ENCODE measurements around the gene COX20.

The COX20 gene

GRCh38 chr1:244802556-244803239 is 32.8 kb upstream of the COX20 start:
- no peaks in the 10 kb centered on the region for H3K9me3 ChIP-seq (ENCODE audit: control insufficient read depth, low read length)
- WGBS = 93% methylated on average over 15 of the region's 16 CpGs
- H3K4me3 ChIP-seq (ENCODE audit: insufficient read depth in 1 of 2, low read depth in 1 of 2, low read length in 2 of 2) = peak overlapping the region in 1 of 2 experiments; percentile 14
- no peak overlapping the region for H4K8ac ChIP-seq (ENCODE audit: low read length)
- no peak for DNase-seq
- peaks cover 0 to under 1% of the 10 kb centered on the region in 2 experiments for H3K27me3 ChIP-seq (ENCODE audit: control insufficient read depth in 1 of 2, insufficient read depth in 1 of 2, low read length in 2 of 2)
- H3K9ac ChIP-seq (ENCODE audit: low read length) = no peak overlapping the region
- H4K91ac ChIP-seq (ENCODE audit: low read length) = no peak overlapping the region
- H3K14ac ChIP-seq (ENCODE audit: low read length in 2 of 2) = no peak overlapping the region
- H2BK12ac ChIP-seq (ENCODE audit: low read length in 2 of 2) = no peak overlapping the region
- H3K4me2 ChIP-seq (ENCODE audit: low read length, poor library complexity, severe bottlenecking) = no peak overlapping the region
- H3K18ac ChIP-seq (ENCODE audit: low read depth in 1 of 2, low read length in 2 of 2) = no peak overlapping the region
- no peak overlapping the region for H3K23ac ChIP-seq (ENCODE audit: low read length in 2 of 2)
- H2AK5ac ChIP-seq (ENCODE audit: low read length, severe bottlenecking) = no peak overlapping the region
- H3K4me1 ChIP-seq (ENCODE audit: control insufficient read depth, insufficient read depth, low read depth, low read length) = no peaks in the 10 kb centered on the region
- no peaks in the 10 kb centered on the region for H3K79me1 ChIP-seq (replicated peaks; ENCODE audit: low read length, poor library complexity, severe bottlenecking)
- no peak overlapping the region for H2BK120ac ChIP-seq (ENCODE audit: low read depth, low read length)
- H2BK15ac ChIP-seq (ENCODE audit: low read depth, poor library complexity, severe bottlenecking) = no peak overlapping the region
- no peaks in the 10 kb centered on the region for H3K36me3 ChIP-seq (ENCODE audit: control insufficient read depth in 1 of 2, insufficient read depth in 2 of 2, low read depth in 1 of 2, low read length in 2 of 2)
- no peak overlapping the region for H2BK5ac ChIP-seq (ENCODE audit: low read depth, low read length, poor library complexity, severe bottlenecking)
- H3K4ac ChIP-seq (ENCODE audit: low read depth in 1 of 2, low read length in 2 of 2) = no peak overlapping the region
- no peak overlapping the region for H3K27ac ChIP-seq (ENCODE audit: low read length, poor library complexity, severe bottlenecking)
- H2AFZ ChIP-seq (ENCODE audit: low read depth, low read length) = no peak overlapping the region

- Histone ChIP-seq H4K8ac (ENCODE audit: low read length) (no peak overlapping the region), H2BK120ac (ENCODE audit: low read depth, low read length) (no peak overlapping the region), H2BK12ac (ENCODE audit: low read length in 2 of 2) (no peak overlapping the region), H2BK5ac (ENCODE audit: low read depth, low read length, poor library complexity, severe bottlenecking) (no peak overlapping the region), H3K9me3 (ENCODE audit: control insufficient read depth, low read length) (no peaks in the 10 kb centered on the region), H3K4me3 (ENCODE audit: insufficient read depth in 1 of 2, low read depth in 1 of 2, low read length in 2 of 2) (no peak overlapping the region), H3K14ac (ENCODE audit: low read length in 2 of 2) (no peak overlapping the region), H3K9ac (ENCODE audit: low read length) (no peak overlapping the region), H3K27ac (ENCODE audit: low read length, poor library complexity, severe bottlenecking) (no peak overlapping the region), H3K4ac (ENCODE audit: low read depth in 1 of 2, low read length in 2 of 2) (no peak overlapping the region), H3K23ac (ENCODE audit: low read length in 2 of 2) (no peak overlapping the region), H3K79me1 (replicated peaks; ENCODE audit: low read length, poor library complexity, severe bottlenecking) (no peaks in the 10 kb centered on the region), H3K4me1 (ENCODE audit: control insufficient read depth, insufficient read depth, low read depth, low read length) (no peaks in the 10 kb centered on the region), H3K27me3 (ENCODE audit: control insufficient read depth in 1 of 2, insufficient read depth in 1 of 2, low read length in 2 of 2) (peaks cover 0 to 3% of the 10 kb centered on the region in 2 experiments), H2BK15ac (ENCODE audit: low read depth, poor library complexity, severe bottlenecking) (no peak overlapping the region), H3K36me3 (ENCODE audit: control insufficient read depth in 1 of 2, insufficient read depth in 2 of 2, low read depth in 1 of 2, low read length in 2 of 2) (no peaks in the 10 kb centered on the region), H3K18ac (ENCODE audit: low read depth in 1 of 2, low read length in 2 of 2) (no peak overlapping the region), H2AK5ac (ENCODE audit: low read length, severe bottlenecking) (no peak overlapping the region), H2AFZ (ENCODE audit: low read depth, low read length) (no peak overlapping the region), H4K91ac (ENCODE audit: low read length) (no peak overlapping the region), H3K4me2 (ENCODE audit: low read length, poor library complexity, severe bottlenecking) (no peak overlapping the region)
- 97% methylated on average over 8 of the region's 8 CpGs for WGBS
- no peak for DNase-seq
These were observed 30.6 kb upstream of the COX20 start for GRCh38 chr1:244804841-244805240.

GRCh38 chr1:244807138-244807537 is 28.3 kb upstream of the COX20 start:
- Histone ChIP-seq H3K4me1 (ENCODE audit: control insufficient read depth, insufficient read depth, low read depth, low read length) (no peaks in the 10 kb centered on the region), H3K79me1 (replicated peaks; ENCODE audit: low read length, poor library complexity, severe bottlenecking) (no peaks in the 10 kb centered on the region), H3K4me2 (ENCODE audit: low read length, poor library complexity, severe bottlenecking) (no peak overlapping the region), H3K9me3 (ENCODE audit: control insufficient read depth, low read length) (no peaks in the 10 kb centered on the region), H2BK12ac (ENCODE audit: low read length in 2 of 2) (no peak overlapping the region), H2AFZ (ENCODE audit: low read depth, low read length) (no peak overlapping the region), H3K4me3 (ENCODE audit: insufficient read depth in 1 of 2, low read depth in 1 of 2, low read length in 2 of 2) (no peak overlapping the region), H4K91ac (ENCODE audit: low read length) (no peak overlapping the region), H2AK5ac (ENCODE audit: low read length, severe bottlenecking) (no peak overlapping the region), H3K18ac (ENCODE audit: low read depth in 1 of 2, low read length in 2 of 2) (no peak overlapping the region), H3K27ac (ENCODE audit: low read length, poor library complexity, severe bottlenecking) (no peak overlapping the region), H2BK120ac (ENCODE audit: low read depth, low read length) (no peak overlapping the region), H3K23ac (ENCODE audit: low read length in 2 of 2) (no peak overlapping the region), H3K4ac (ENCODE audit: low read depth in 1 of 2, low read length in 2 of 2) (no peak overlapping the region), H2BK5ac (ENCODE audit: low read depth, low read length, poor library complexity, severe bottlenecking) (no peak overlapping the region), H4K8ac (ENCODE audit: low read length) (no peak overlapping the region), H3K27me3 (ENCODE audit: control insufficient read depth in 1 of 2, insufficient read depth in 1 of 2, low read length in 2 of 2) (peaks cover 0 to 3% of the 10 kb centered on the region in 2 experiments), H2BK15ac (ENCODE audit: low read depth, poor library complexity, severe bottlenecking) (no peak overlapping the region), H3K9ac (ENCODE audit: low read length) (no peak overlapping the region), H3K36me3 (ENCODE audit: control insufficient read depth in 1 of 2, insufficient read depth in 2 of 2, low read depth in 1 of 2, low read length in 2 of 2) (no peaks in the 10 kb centered on the region), H3K14ac (ENCODE audit: low read length in 2 of 2) (no peak overlapping the region)
- DNase-seq = no peak

GRCh38 chr1:244810221-244810620 is 25.2 kb upstream of the COX20 start:
- no peak overlapping the region for H2AK5ac ChIP-seq (ENCODE audit: low read length, severe bottlenecking)
- peaks cover 0 to 6% of the 10 kb centered on the region in 2 experiments for H3K27me3 ChIP-seq (ENCODE audit: control insufficient read depth in 1 of 2, insufficient read depth in 1 of 2, low read length in 2 of 2)
- no peak overlapping the region for H3K9ac ChIP-seq (ENCODE audit: low read length)
- DNase-seq = no peak
- no peak overlapping the region for H2AFZ ChIP-seq (ENCODE audit: low read depth, low read length)
- no peaks in the 10 kb centered on the region for H3K36me3 ChIP-seq (ENCODE audit: control insufficient read depth in 1 of 2, insufficient read depth in 2 of 2, low read depth in 1 of 2, low read length in 2 of 2)
- no peak overlapping the region for H4K91ac ChIP-seq (ENCODE audit: low read length)
- 91% methylated on average over 22 of the region's 22 CpGs for whole genome bisulfite sequencing
- no peak overlapping the region for H2BK5ac ChIP-seq (ENCODE audit: low read depth, low read length, poor library complexity, severe bottlenecking)
- H3K4ac ChIP-seq (ENCODE audit: low read depth in 1 of 2, low read length in 2 of 2) = no peak overlapping the region
- H3K79me1 ChIP-seq (replicated peaks; ENCODE audit: low read length, poor library complexity, severe bottlenecking) = no peaks in the 10 kb centered on the region
- no peak overlapping the region for H2BK12ac ChIP-seq (ENCODE audit: low read length in 2 of 2)
- no peak overlapping the region for H2BK120ac ChIP-seq (ENCODE audit: low read depth, low read length)
- H3K9me3 ChIP-seq (ENCODE audit: control insufficient read depth, low read length) = no peaks in the 10 kb centered on the region
- H3K27ac ChIP-seq (ENCODE audit: low read length, poor library complexity, severe bottlenecking) = no peak overlapping the region
- H2BK15ac ChIP-seq (ENCODE audit: low read depth, poor library complexity, severe bottlenecking) = no peak overlapping the region
- no peaks in the 10 kb centered on the region for H3K4me1 ChIP-seq (ENCODE audit: control insufficient read depth, insufficient read depth, low read depth, low read length)
- H4K8ac ChIP-seq (ENCODE audit: low read length) = peak overlapping the region; percentile 49
- H3K23ac ChIP-seq (ENCODE audit: low read length in 2 of 2) = no peak overlapping the region
- no peak overlapping the region for H3K4me3 ChIP-seq (ENCODE audit: insufficient read depth in 1 of 2, low read depth in 1 of 2, low read length in 2 of 2)
- no peak overlapping the region for H3K18ac ChIP-seq (ENCODE audit: low read depth in 1 of 2, low read length in 2 of 2)
- H3K4me2 ChIP-seq (ENCODE audit: low read length, poor library complexity, severe bottlenecking) = no peak overlapping the region
- H3K14ac ChIP-seq (ENCODE audit: low read length in 2 of 2) = no peak overlapping the region

All from mesenchymal stem cell (in vitro differentiated cells and primary cell).